Endodermal cell (in vitro differentiated cells): ENCODE data around the gene FBLN5. TPM values are rescaled to one million over a fixed set of nuclear protein-coding genes. Genes with fewer than 3 reads are reported as not detected.

Experiments used
- DNase-seq: peaks from one replicate; pipeline ENCODE4 v3.0.0-alpha.2; 2017
- H3K27ac ChIP-seq: 2 replicates; pipeline ENCODE4 v1.5.1; 2013; ENCODE audit warnings: mild to moderate bottlenecking, low read depth, low read length, moderate library complexity
- H3K27me3 ChIP-seq: 2 replicates; pipeline ENCODE4 v1.6.1; 2013; ENCODE audit warnings: mild to moderate bottlenecking, low read length, moderate library complexity; ENCODE audit not compliant: insufficient read depth, control insufficient read depth, poor library complexity, severe bottlenecking
- H3K36me3 ChIP-seq: 2 replicates; pipeline ENCODE4 v1.7.0; 2013; ENCODE audit warnings: mild to moderate bottlenecking, low read length, moderate library complexity; ENCODE audit not compliant: control insufficient read depth, insufficient read depth
- H3K4me1 ChIP-seq: one replicate; pipeline ENCODE4 v1.7.0; 2013; ENCODE audit warnings: low read length; ENCODE audit not compliant: control insufficient read depth, insufficient read depth
- H3K4me3 ChIP-seq: 2 replicates; pipeline ENCODE4 v1.5.1; 2013; ENCODE audit warnings: mild to moderate bottlenecking, low read length, moderate library complexity
- H3K9ac ChIP-seq: 2 replicates; pipeline ENCODE4 v1.6.1; 2013; ENCODE audit warnings: mild to moderate bottlenecking, low read length, moderate library complexity; ENCODE audit not compliant: poor library complexity, severe bottlenecking; ENCODE audit errors: extremely low read depth
- H3K9me3 ChIP-seq: 2 replicates; pipeline ENCODE4 v1.6.1; 2013; ENCODE audit warnings: mild to moderate bottlenecking, low read length, moderate library complexity; ENCODE audit not compliant: control insufficient read depth
- H3K27ac Mint-ChIP-seq: 2 replicates; pipeline ENCODE4 v1.8.0; 2020; ENCODE audit warnings: mixed read lengths
- H3K27me3 Mint-ChIP-seq: 2 replicates; pipeline ENCODE4 v1.8.0; 2021; ENCODE audit warnings: mild to moderate bottlenecking, mixed read lengths; ENCODE audit not compliant: insufficient read depth
- H3K36me3 Mint-ChIP-seq: 2 replicates; pipeline ENCODE4 v1.8.0; 2020; ENCODE audit warnings: low read depth, mixed read lengths
- H3K4me1 Mint-ChIP-seq: 2 replicates; pipeline ENCODE4 v1.8.0; 2020; ENCODE audit warnings: mixed read lengths
- H3K4me3 Mint-ChIP-seq: 2 replicates; pipeline ENCODE4 v1.8.0; 2020; ENCODE audit warnings: mild to moderate bottlenecking, moderate library complexity, mixed read lengths
- H3K9me3 Mint-ChIP-seq: 2 replicates; pipeline ENCODE4 v1.8.0; 2020; ENCODE audit warnings: mild to moderate bottlenecking, mixed read lengths
- WGBS, 2 experiments: methylation state at CpG; one replicate each; pipeline versions ENCODE4 v1.1.5 to v1.1.7; 2013; ENCODE audit warnings: missing lambda C conversion rate in 2 of 2, mixed read lengths in 1 of 2; ENCODE audit not compliant: insufficient coverage in 1 of 2, insufficient read length in 1 of 2; 5-methylcytosine and 5-hydroxymethylcytosine counted together
- total RNA-seq, 2 donors: library from RNA; stranded (reverse); fragmentation: NEBNext Ultra II Directional in 1 of 2; extraction: Animal tissue kit (Norgen Biotek cat#: 25700) in 1 of 2; gene quantifications; 2 replicates in 1 of 2; 3 replicates in 1 of 2; pipeline ENCODE4 v1.2.1, GENCODE V29; 2021
- TF ChIP-seq, protein P1 (sequence below): fragments of 200-600 bp; sonication (generic); conservative IDR thresholded peaks from 2 replicates; pipeline ENCODE4 v1.5.0; 2021; ENCODE audit warnings: antibody characterized with exemption, mild to moderate bottlenecking

Gene FBLN5
- total RNA-seq, 2 donors from 2014 or later = 4.0 to 4.8 TPM

DNA sequence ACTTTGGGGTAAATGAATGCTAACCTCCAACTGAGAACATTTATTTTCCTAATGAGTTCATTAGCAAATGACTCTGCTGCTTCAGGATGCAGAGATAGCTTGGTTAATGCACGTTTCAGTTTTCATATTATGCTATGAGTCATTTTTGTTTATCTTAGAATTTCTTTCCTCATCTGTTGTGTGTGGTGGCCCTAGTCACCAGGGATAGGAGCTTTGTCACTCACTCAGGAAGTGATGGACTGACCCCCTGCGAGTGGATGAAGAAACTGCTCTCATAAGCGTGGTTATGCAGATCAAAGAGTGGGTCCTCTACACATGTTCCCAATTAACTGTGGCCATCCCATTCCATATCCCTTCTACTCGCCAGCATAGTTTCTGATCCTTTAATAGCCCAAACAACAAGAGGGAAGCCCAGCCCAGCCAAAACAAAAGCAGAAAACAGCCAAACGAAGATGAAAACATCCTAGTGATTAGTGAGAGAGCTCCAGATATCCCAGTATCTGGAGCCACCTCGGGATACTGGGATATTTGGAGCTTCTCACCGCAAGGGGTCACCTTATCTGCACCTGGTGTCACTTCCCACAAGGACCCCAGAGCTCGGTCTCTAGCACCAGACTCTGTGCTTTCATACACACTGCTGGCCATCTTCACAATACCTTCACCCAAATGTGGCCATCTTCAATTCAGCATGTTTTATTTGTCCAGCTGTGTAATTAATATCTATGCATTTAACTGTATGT, 88.8 kb downstream of the FBLN5 start:
- Mint-ChIP-seq H3K4me1 (peaks cover 24% of the 10 kb centered on the region), H3K36me3 (no peaks in the 10 kb centered on the region), H3K27me3 (peaks cover 6% of the 10 kb centered on the region), H3K9me3 (no peaks in the 10 kb centered on the region), H3K27ac (no peak overlapping the region), H3K4me3 (no peak overlapping the region)
- TF ChIP-seq, protein P1, sequence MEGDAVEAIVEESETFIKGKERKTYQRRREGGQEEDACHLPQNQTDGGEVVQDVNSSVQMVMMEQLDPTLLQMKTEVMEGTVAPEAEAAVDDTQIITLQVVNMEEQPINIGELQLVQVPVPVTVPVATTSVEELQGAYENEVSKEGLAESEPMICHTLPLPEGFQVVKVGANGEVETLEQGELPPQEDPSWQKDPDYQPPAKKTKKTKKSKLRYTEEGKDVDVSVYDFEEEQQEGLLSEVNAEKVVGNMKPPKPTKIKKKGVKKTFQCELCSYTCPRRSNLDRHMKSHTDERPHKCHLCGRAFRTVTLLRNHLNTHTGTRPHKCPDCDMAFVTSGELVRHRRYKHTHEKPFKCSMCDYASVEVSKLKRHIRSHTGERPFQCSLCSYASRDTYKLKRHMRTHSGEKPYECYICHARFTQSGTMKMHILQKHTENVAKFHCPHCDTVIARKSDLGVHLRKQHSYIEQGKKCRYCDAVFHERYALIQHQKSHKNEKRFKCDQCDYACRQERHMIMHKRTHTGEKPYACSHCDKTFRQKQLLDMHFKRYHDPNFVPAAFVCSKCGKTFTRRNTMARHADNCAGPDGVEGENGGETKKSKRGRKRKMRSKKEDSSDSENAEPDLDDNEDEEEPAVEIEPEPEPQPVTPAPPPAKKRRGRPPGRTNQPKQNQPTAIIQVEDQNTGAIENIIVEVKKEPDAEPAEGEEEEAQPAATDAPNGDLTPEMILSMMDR = peak; percentile 59
- H3K27me3 ChIP-seq = no peaks in the 10 kb centered on the region
- H3K9ac ChIP-seq = no peak overlapping the region
- DNase-seq = peak; percentile 75
- WGBS, 2 experiments = 59 to 65% methylated on average over 4 to 7 of the region's 8 CpGs
- no peaks in the 10 kb centered on the region for H3K36me3 ChIP-seq
- H3K9me3 ChIP-seq = no peaks in the 10 kb centered on the region
- no peak overlapping the region for H3K27ac ChIP-seq
- H3K4me1 ChIP-seq = no peaks in the 10 kb centered on the region
- H3K4me3 ChIP-seq = no peak overlapping the region

DNA sequence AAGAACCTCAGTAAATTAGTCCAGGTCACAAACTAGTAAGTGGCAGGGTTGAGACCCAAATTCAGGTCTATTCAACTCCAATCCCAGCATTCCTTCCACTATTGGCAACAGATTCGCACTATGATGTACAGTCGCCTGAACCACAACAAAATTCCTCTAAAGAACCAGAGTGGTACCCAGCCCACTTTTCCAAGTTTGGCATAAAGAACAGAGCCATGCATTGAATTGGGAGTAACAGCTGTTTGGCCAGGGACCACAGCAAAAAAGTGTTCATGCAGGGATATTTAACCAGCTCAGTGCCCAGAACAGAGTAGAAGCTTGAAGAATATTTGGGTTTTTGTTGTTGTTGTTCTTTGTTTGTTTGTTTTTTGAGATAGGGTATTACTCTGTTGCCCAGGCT, 89.9 kb downstream of the FBLN5 start:
- 92% methylated on average over 2 of the region's 2 CpGs; no CpG with 5 or more reads in 1 of the 2 experiments for WGBS, 2 experiments
- Histone ChIP-seq H3K36me3 (no peaks in the 10 kb centered on the region), H3K27me3 (no peaks in the 10 kb centered on the region), H3K9me3 (no peaks in the 10 kb centered on the region), H3K27ac (no peak overlapping the region), H3K4me1 (no peaks in the 10 kb centered on the region), H3K9ac (no peak overlapping the region), H3K4me3 (no peak overlapping the region)
- Mint-ChIP-seq H3K4me1 (peaks cover 17% of the 10 kb centered on the region), H3K27ac (no peak overlapping the region), H3K36me3 (no peaks in the 10 kb centered on the region), H3K27me3 (peaks cover 6% of the 10 kb centered on the region), H3K4me3 (no peak overlapping the region), H3K9me3 (no peaks in the 10 kb centered on the region)
- DNase-seq = no peak
- TF ChIP-seq, protein P1 = no peak

DNA sequence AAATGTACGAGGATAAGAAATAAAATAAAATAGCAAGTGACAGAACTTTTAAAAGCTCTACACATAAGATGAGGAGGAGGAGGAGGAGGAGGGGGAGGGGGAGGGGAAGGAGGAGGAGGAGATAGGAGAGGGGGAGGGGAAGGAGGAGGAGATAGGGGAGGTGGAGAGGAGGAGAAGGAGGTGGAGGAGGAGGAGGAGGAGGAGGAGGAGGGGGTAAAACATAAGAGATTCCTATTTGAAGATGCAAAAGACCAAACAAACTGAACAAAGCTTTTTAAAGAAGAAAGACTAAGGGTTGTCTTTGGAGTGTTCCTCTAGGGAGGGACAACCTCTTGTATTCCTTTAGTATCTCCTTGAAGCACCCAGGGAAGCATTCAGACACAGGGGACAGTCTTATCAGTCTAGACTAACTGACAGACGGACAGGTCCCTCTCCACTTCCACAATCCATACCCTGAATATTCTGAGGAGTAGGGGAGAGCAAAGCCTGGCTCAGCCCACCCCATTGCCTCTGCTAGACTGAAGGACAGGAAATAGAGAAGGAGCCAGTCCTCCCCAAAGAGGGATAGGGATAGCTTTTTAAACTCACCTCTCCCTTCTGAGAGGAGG, 93.1 kb downstream of the FBLN5 start:
- Mint-ChIP-seq H3K4me1 (peaks cover 12% of the 10 kb centered on the region), H3K27ac (no peak overlapping the region), H3K27me3 (peaks cover under 1% of the 10 kb centered on the region), H3K36me3 (no peaks in the 10 kb centered on the region), H3K4me3 (no peak overlapping the region), H3K9me3 (no peaks in the 10 kb centered on the region)
- H3K27me3 ChIP-seq = no peaks in the 10 kb centered on the region
- no peaks in the 10 kb centered on the region for H3K36me3 ChIP-seq
- H3K4me3 ChIP-seq = no peak overlapping the region
- H3K27ac ChIP-seq = no peak overlapping the region
- TF ChIP-seq, protein P1 = no peak
- DNase-seq = no peak
- no peak overlapping the region for H3K9ac ChIP-seq
- H3K4me1 ChIP-seq = no peaks in the 10 kb centered on the region
- H3K9me3 ChIP-seq = no peaks in the 10 kb centered on the region
- no CpG with 5 or more reads among the region's 2 CpGs for WGBS, 2 experiments
